Smooth muscle cell (in vitro differentiated cells): ENCODE measurements around the gene PUSL1. TPM values are rescaled to one million over a fixed set of nuclear protein-coding genes. Genes with fewer than 3 reads are reported as not detected.
A peak's percentile ranks its signal among the peaks of the same experiment; 100 is the strongest.

Source experiments
- DNase-seq: peaks from one replicate; lab custom pipeline; 2025; ENCODE audit not compliant: unreplicated experiment; lab: John Stamatoyannopoulos, UW
- H2AFZ ChIP-seq: fragments of 200-600 bp; sonication (generic); 2 replicates; pipeline ENCODE4 v1.6.0; 2016; ENCODE audit warnings: antibody characterized with exemption, low read depth, mild to moderate bottlenecking
- H3F3A ChIP-seq: fragments of 200-600 bp; sonication (generic); 2 replicates; pipeline ENCODE4 v1.6.0; 2017; ENCODE audit warnings: antibody characterized with exemption, low read depth
- H3K27ac ChIP-seq: fragments of 200-600 bp; sonication (generic); 2 replicates; pipeline ENCODE4 v1.5.1; 2016; ENCODE audit warnings: low read depth, mild to moderate bottlenecking
- H3K27me3 ChIP-seq: fragments of 200-600 bp; sonication (generic); 2 replicates; pipeline ENCODE4 v1.6.1; 2016; ENCODE audit warnings: low read depth, mild to moderate bottlenecking
- H3K36me3 ChIP-seq: fragments of 200-600 bp; sonication (generic); 2 replicates; pipeline ENCODE4 v1.5.1; 2016; ENCODE audit warnings: low read depth
- H3K4me1 ChIP-seq: fragments of 200-600 bp; sonication (generic); 2 replicates; pipeline ENCODE4 v1.5.1; 2016; ENCODE audit warnings: low read depth
- H3K4me2 ChIP-seq: fragments of 200-600 bp; sonication (generic); 2 replicates; pipeline ENCODE4 v1.6.0; 2016; ENCODE audit warnings: mild to moderate bottlenecking
- H3K4me3 ChIP-seq: fragments of 200-600 bp; sonication (generic); 2 replicates; pipeline ENCODE4 v1.5.1; 2016; ENCODE audit warnings: mild to moderate bottlenecking
- H3K79me2 ChIP-seq: fragments of 200-600 bp; sonication (generic); 2 replicates; pipeline ENCODE4 v1.6.0; 2016; ENCODE audit warnings: low read depth, mild to moderate bottlenecking
- H3K9ac ChIP-seq: fragments of 200-600 bp; sonication (generic); 2 replicates; pipeline ENCODE4 v1.6.0; 2016; ENCODE audit warnings: low read depth
- H3K9me3 ChIP-seq: fragments of 200-600 bp; sonication (generic); replicated peaks from 2 replicates; pipeline ENCODE4 v1.5.1; 2016; ENCODE audit warnings: low read depth
- H4K20me1 ChIP-seq: fragments of 200-600 bp; sonication (generic); 2 replicates; pipeline ENCODE4 v1.6.0; 2016; ENCODE audit warnings: low read depth
- WGBS: methylation state at CpG from one replicate; pipeline ENCODE4 v1.1.7; 2016; ENCODE audit warnings: low lambda C conversion rate; 5-methylcytosine and 5-hydroxymethylcytosine counted together
- polyA plus RNA-seq: library from polyadenylated mRNA; unstranded; fragments of >200 nt; fragmentation: Nextera tagmentation; extraction: Ambion mirVana; gene quantifications from 2 replicates; pipeline ENCODE4 v1.2.1, GENCODE V29; 2016
- total RNA-seq: library from RNA; depleted of rRNA; stranded (reverse); fragments of >200 nt; gene quantifications from 2 replicates; pipeline ENCODE4 v1.2.3, GENCODE V29; 2014
- TF ChIP-seq, protein P1 (sequence below): fragments of 200-600 bp; sonication (generic); IDR thresholded peaks from 2 replicates; pipeline ENCODE4 v1.5.1; 2017; ENCODE audit warnings: borderline replicate concordance, mild to moderate bottlenecking, antibody characterized with exemption; ENCODE audit not compliant: insufficient read depth, poor library complexity, severe bottlenecking

PUSL1 gene
- total and polyA plus RNA-seq, 2 experiments from 2014 or later, result 16.7 to 31.4 TPM

DNA sequence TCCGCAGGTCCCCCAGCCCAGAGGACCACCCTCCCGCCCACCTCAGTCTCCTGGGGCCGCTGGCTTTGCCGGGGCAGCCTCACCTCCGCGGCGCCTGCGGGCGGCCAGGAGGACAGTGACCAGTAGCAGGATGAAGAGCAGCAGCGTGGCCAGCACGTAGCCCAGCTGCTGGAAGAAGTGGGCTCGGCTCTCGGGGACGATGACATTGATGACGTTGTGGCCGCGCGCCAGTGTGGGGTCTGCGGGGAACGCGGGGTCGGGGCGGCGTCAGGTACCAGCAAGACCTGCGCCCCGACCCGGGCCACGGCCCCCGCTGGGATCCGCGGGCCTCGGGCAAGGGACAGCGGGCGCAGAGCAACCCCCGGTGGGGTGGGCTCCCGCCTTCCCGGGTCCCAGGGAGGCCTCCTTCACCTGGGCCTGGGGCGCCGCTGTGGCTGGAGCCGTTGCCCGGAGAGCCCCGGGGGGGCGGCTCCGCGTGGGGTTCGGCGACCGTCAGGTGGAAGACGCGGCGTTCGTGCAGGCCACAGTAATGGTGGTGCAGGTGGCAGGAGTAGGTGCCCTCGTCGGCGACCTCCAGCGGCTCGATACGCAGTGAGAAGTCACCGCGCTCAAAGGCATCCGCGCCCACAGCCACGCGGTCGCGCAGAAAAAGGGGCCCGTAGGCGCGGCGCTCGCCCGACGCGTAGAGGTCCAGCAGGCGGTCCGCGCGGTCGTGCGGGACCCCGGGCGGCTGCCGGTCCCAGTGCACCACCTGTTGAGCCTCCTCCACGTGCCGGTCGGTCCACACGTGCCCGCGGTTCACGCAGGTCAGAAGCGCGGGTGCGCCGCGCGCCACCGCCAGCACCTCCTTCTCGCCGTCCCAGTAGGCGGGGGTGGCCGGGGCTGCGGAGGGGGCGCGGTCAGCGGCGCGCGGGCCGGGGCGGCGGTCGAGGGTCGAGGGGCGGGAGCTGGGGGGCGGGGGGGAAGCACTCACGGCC lies 46.2 kb downstream of the PUSL1 start:
- peak overlapping the region; percentile 92 for H3K4me2 ChIP-seq
- TF ChIP-seq, protein P1, sequence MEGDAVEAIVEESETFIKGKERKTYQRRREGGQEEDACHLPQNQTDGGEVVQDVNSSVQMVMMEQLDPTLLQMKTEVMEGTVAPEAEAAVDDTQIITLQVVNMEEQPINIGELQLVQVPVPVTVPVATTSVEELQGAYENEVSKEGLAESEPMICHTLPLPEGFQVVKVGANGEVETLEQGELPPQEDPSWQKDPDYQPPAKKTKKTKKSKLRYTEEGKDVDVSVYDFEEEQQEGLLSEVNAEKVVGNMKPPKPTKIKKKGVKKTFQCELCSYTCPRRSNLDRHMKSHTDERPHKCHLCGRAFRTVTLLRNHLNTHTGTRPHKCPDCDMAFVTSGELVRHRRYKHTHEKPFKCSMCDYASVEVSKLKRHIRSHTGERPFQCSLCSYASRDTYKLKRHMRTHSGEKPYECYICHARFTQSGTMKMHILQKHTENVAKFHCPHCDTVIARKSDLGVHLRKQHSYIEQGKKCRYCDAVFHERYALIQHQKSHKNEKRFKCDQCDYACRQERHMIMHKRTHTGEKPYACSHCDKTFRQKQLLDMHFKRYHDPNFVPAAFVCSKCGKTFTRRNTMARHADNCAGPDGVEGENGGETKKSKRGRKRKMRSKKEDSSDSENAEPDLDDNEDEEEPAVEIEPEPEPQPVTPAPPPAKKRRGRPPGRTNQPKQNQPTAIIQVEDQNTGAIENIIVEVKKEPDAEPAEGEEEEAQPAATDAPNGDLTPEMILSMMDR, result no peak

GRCh38 chr1:1355416-1355815 lies 47.0 kb downstream of the PUSL1 start:
- no peaks in the 10 kb centered on the region for H3K36me3 ChIP-seq
- peaks cover 38% of the 10 kb centered on the region for H3K4me1 ChIP-seq
- H3K9ac ChIP-seq, result no peak overlapping the region
- H3K4me2 ChIP-seq, result peak overlapping the region; percentile 92
- no peak overlapping the region for H3K27ac ChIP-seq
- H3K4me3 ChIP-seq, result peak overlapping the region; percentile 64
- peaks cover 63% of the 10 kb centered on the region for H4K20me1 ChIP-seq
- peaks cover 51% of the 10 kb centered on the region for H3K79me2 ChIP-seq
- peaks cover 27% of the 10 kb centered on the region for H3F3A ChIP-seq
- no peaks in the 10 kb centered on the region for H3K27me3 ChIP-seq
- TF ChIP-seq, protein P1, result no peak
- H2AFZ ChIP-seq, result no peak overlapping the region
- WGBS, result 20% methylated on average over 12 of the region's 52 CpGs
- H3K9me3 ChIP-seq, result no peaks in the 10 kb centered on the region
- DNase-seq, result no peak

More for the DNA sequence above, 46.2 kb downstream of the PUSL1 start:
- 67% methylated on average over 76 of the region's 116 CpGs for WGBS
- Histone ChIP-seq H3K79me2 (peaks cover 51% of the 10 kb centered on the region), H3K4me3 (no peak overlapping the region), H3K9me3 (no peaks in the 10 kb centered on the region), H3F3A (peaks cover 24% of the 10 kb centered on the region), H4K20me1 (peaks cover 63% of the 10 kb centered on the region), H3K4me1 (peaks cover 31% of the 10 kb centered on the region), H3K27ac (no peak overlapping the region), H3K9ac (no peak overlapping the region), H2AFZ (no peak overlapping the region), H3K36me3 (no peaks in the 10 kb centered on the region), H3K27me3 (no peaks in the 10 kb centered on the region)
- no peak for DNase-seq

- Histone ChIP-seq H2AFZ (no peak overlapping the region), H3K27ac (peak overlapping the region; percentile 96), H3K4me2 (peak overlapping the region; percentile 92), H3K4me1 (peaks cover 44% of the 10 kb centered on the region), H3K9ac (peak overlapping the region; percentile 85), H3K9me3 (no peaks in the 10 kb centered on the region), H4K20me1 (peaks cover 63% of the 10 kb centered on the region), H3K36me3 (no peaks in the 10 kb centered on the region), H3K27me3 (no peaks in the 10 kb centered on the region), H3F3A (peaks cover 33% of the 10 kb centered on the region), H3K4me3 (peak overlapping the region; percentile 64), H3K79me2 (peaks cover 51% of the 10 kb centered on the region)
- 50% methylated on average over 1 of the region's 8 CpGs for WGBS
- TF ChIP-seq, protein P1, result no peak
- DNase-seq, result no peak
Observed at GRCh38 chr1:1356166-1356795, 47.9 kb downstream of the PUSL1 start.
